Suprapubic skin (tissue), 4 donors: Measurements from ENCODE around the gene FBXW12. TPM values are rescaled to one million over a fixed set of nuclear protein-coding genes. Genes with fewer than 3 reads are reported as not detected.

Experiments used
- DNase-seq, 2 donors: peaks; one replicate each; pipeline ENCODE4 v3.0.0-alpha.2; 2019; ENCODE audit warnings: low spot score in 2 of 2
- H3K27ac ChIP-seq: fragments of 200-600 bp; sonication (generic); one replicate; pipeline ENCODE4 v1.5.1; 2019
- H3K27me3 ChIP-seq: fragments of 200-600 bp; sonication (generic); one replicate; pipeline ENCODE4 v1.5.1; 2019
- H3K36me3 ChIP-seq: fragments of 200-600 bp; sonication (generic); one replicate; pipeline ENCODE4 v1.5.1; 2019
- H3K4me1 ChIP-seq: fragments of 200-600 bp; sonication (generic); one replicate; pipeline ENCODE4 v1.5.1; 2019
- H3K4me3 ChIP-seq: fragments of 200-600 bp; sonication (generic); one replicate; pipeline ENCODE4 v1.5.1; 2019; ENCODE audit warnings: mild to moderate bottlenecking
- H3K9me3 ChIP-seq: fragments of 200-600 bp; sonication (generic); one replicate; pipeline ENCODE4 v1.5.1; 2019
- EP300 ChIP-seq: sonication (generic); formaldehyde crosslinking; IDR thresholded peaks from one replicate; pipeline ENCODE4 v1.6.1; 2017; ENCODE audit warnings: antibody characterized with exemption
- POLR2A ChIP-seq, 2 donors: fragments of 450-650 bp; IDR thresholded peaks; one replicate each; pipeline ENCODE4 v1.6.1; 2017; ENCODE audit warnings: antibody characterized with exemption in 2 of 2, mild to moderate bottlenecking in 2 of 2, moderate library complexity in 2 of 2
- POLR2AphosphoS5 ChIP-seq, 3 donors: sonication (generic); formaldehyde crosslinking; IDR thresholded peaks; one replicate each; pipeline ENCODE4 v1.6.1; 2017; ENCODE audit warnings: antibody characterized with exemption in 3 of 3
- WGBS: methylation state at CpG from one replicate; pipeline ENCODE4 v1.1.5; 2018; 5-methylcytosine and 5-hydroxymethylcytosine counted together
- total RNA-seq, 4 donors: library from RNA; depleted of rRNA; stranded (reverse); fragments of >200 nt; gene quantifications; one replicate each; pipeline ENCODE4 v1.1.0, GENCODE V29; 2016
- TF ChIP-seq, protein P1 (sequence below), 2 donors: fragments of 200-600 bp in 1 of 2; fragments of 450-650 bp in 1 of 2; sonication (generic) in 1 of 2; IDR thresholded peaks; one replicate each; pipeline ENCODE4 v1.5.1; 2016 to 2019; ENCODE audit warnings: antibody characterized with exemption in 2 of 2, mild to moderate bottlenecking in 1 of 2, moderate library complexity in 1 of 2

The FBXW12 gene
- total RNA-seq, 4 donors from 2014 or later: not detected

DNA sequence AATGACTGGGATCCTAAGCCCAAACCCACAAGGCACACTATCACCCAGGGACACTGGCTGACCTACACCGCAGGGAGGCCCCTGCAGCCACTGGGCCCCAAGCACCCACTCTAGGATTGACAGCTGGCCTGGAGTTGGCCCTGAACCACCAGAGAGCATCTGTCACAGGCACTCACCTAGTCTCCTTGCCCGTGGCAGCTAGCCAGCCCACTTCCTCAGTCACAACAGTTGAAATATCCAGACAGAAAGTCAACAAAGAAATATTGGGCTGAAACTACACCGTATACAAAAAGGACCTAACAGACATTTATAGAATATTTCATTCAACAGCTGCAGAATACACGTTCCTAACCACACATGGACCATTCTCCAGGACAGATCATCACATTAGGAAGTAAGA is 33.4 kb upstream of the FBXW12 start:
- Histone ChIP-seq H3K4me3 (no peak overlapping the region), H3K27ac (no peak overlapping the region), H3K9me3 (no peaks in the 10 kb centered on the region), H3K27me3 (no peaks in the 10 kb centered on the region), H3K36me3 (no peaks in the 10 kb centered on the region), H3K4me1 (no peaks in the 10 kb centered on the region)
- TF ChIP-seq POLR2A (IDR thresholded peaks at IDR 0.05) (no peak), POLR2AphosphoS5 (IDR thresholded peaks at IDR 0.05) (no peak), EP300 (no peak)
- TF ChIP-seq, protein P1, sequence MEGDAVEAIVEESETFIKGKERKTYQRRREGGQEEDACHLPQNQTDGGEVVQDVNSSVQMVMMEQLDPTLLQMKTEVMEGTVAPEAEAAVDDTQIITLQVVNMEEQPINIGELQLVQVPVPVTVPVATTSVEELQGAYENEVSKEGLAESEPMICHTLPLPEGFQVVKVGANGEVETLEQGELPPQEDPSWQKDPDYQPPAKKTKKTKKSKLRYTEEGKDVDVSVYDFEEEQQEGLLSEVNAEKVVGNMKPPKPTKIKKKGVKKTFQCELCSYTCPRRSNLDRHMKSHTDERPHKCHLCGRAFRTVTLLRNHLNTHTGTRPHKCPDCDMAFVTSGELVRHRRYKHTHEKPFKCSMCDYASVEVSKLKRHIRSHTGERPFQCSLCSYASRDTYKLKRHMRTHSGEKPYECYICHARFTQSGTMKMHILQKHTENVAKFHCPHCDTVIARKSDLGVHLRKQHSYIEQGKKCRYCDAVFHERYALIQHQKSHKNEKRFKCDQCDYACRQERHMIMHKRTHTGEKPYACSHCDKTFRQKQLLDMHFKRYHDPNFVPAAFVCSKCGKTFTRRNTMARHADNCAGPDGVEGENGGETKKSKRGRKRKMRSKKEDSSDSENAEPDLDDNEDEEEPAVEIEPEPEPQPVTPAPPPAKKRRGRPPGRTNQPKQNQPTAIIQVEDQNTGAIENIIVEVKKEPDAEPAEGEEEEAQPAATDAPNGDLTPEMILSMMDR (IDR thresholded peaks at IDR 0.05): no peak
- no peak for DNase-seq
- 75% methylated on average over 4 of the region's 4 CpGs for WGBS

DNA sequence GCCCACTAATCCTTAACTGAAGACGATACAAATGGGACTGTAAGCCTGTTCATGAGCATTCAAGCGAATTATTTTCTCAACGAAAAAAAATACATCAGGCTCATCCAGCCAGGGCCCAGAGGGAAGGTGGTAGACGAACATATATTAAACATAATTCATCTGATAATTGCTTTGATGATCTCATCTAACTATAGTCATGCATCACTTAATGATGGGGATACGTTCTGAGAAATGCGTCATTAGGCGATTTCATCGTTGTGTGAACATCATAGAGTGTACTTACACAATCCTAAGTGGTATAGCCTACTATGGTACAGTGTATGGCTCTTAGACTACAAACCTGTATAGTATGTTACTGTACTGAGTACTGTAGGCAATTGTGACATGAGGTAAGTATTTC is 28.6 kb upstream of the FBXW12 start:
- TF ChIP-seq EP300: no peak
- no peak overlapping the region for H3K4me3 ChIP-seq
- no peaks in the 10 kb centered on the region for H3K4me1 ChIP-seq
- no peak overlapping the region for H3K27ac ChIP-seq
- H3K9me3 ChIP-seq: no peaks in the 10 kb centered on the region
- DNase-seq: no peak
- no peaks in the 10 kb centered on the region for H3K27me3 ChIP-seq
- no peaks in the 10 kb centered on the region for H3K36me3 ChIP-seq
- 89% methylated on average over 8 of the region's 8 CpGs for WGBS

DNA sequence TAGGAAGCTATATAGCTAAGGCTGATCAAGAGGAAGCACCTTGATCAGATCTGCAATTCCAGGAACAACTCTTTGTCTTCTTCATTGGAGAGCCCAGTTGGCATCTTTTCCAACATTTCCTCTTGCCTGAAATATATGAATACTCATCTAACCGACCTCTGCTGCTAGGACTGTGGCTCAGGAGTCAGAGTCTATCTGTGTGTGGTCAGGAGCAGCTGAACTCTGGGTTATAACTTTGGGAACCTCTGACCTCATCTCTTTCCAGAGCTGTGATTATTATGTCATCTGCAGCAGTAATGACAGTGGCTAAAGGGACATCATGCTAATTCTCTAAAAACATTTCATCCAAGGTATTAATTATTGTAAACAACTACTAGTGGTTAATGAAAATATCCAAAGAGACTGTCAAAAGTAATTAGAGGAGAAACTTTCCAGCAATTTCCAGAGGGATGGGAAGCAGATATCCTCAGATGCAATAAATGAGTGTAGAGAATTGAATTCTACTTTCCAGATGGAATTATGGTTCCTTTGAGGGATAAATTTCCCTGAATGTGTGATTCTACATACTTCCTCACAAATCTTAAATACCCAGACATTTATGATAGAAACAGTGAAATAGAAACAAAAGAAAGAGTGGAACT is 27.0 kb upstream of the FBXW12 start:
- TF ChIP-seq POLR2A (IDR thresholded peaks at IDR 0.05) (no peak), POLR2AphosphoS5 (IDR thresholded peaks at IDR 0.05) (no peak), EP300 (no peak)
- TF ChIP-seq, protein P1 (IDR thresholded peaks at IDR 0.05): no peak
- Histone ChIP-seq H3K9me3 (no peaks in the 10 kb centered on the region), H3K27me3 (no peaks in the 10 kb centered on the region), H3K4me1 (no peaks in the 10 kb centered on the region), H3K36me3 (no peaks in the 10 kb centered on the region), H3K4me3 (no peak overlapping the region), H3K27ac (no peak overlapping the region)
- WGBS: 39% methylated on average over 1 of the region's 1 CpG
- no peak for DNase-seq

DNA sequence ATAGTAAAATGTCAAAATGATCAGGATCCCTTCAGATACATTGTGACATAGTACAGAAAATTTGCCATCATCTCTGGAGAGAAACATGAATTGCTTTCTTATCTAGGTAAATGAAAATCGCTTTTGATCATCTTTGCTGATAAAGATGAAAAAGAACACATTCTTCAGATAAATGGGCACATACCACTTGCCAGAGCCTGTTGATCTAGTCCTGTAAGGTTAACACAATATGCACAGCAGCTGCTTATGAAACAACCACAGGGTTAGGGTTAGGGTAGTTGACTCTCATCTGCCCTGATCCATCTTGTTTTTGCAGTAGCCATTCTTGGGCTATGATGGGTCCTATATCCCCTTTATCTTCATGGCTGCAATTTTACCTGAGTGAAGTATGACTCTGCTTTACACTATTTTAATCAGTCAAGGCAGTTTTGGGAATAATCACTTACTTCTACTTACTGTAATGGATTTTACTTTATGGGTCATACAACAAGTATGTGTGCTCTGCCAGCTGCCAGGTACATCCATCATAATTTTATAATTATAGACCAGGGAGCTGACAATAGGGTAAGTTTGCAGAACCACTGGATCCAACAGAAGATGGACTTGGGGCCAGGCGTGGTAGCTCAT is 26.0 kb upstream of the FBXW12 start:
- Histone ChIP-seq H3K9me3 (no peaks in the 10 kb centered on the region), H3K27me3 (no peaks in the 10 kb centered on the region), H3K27ac (no peak overlapping the region), H3K4me3 (no peak overlapping the region), H3K36me3 (no peaks in the 10 kb centered on the region), H3K4me1 (no peaks in the 10 kb centered on the region)
- TF ChIP-seq POLR2AphosphoS5 (IDR thresholded peaks at IDR 0.05): no peak
- no peak for DNase-seq
- 56% methylated on average over 2 of the region's 2 CpGs for WGBS

DNA sequence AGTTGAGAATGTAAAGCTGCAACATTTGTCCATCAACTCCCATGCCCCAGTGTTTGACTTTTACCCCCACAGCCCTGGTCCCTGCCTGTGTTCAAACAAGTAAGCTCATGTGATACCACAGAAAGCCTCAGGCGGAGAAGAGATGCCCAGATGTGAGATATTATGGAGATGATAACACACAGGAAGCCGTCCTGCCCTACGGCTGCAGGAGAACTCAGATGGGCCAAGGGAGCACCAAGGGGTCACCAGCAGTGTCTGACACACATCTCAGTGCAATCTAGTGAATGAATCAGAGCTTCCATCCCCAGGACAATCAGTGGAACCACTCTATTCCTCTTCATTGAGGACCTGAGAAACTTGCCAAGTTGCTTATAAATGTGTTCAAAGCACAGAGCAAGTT is 24.5 kb upstream of the FBXW12 start:
- Histone ChIP-seq H3K27ac (no peak overlapping the region), H3K9me3 (no peaks in the 10 kb centered on the region), H3K4me1 (no peaks in the 10 kb centered on the region), H3K4me3 (no peak overlapping the region), H3K36me3 (no peaks in the 10 kb centered on the region), H3K27me3 (no peaks in the 10 kb centered on the region)
- 49% methylated on average over 3 of the region's 3 CpGs for whole genome bisulfite sequencing
- no peak for TF ChIP-seq POLR2AphosphoS5 (IDR thresholded peaks at IDR 0.05)
- TF ChIP-seq EP300: no peak
- no peak for TF ChIP-seq POLR2A (IDR thresholded peaks at IDR 0.05)
- TF ChIP-seq, protein P1 (IDR thresholded peaks at IDR 0.05): no peak
- no peak for DNase-seq

DNA sequence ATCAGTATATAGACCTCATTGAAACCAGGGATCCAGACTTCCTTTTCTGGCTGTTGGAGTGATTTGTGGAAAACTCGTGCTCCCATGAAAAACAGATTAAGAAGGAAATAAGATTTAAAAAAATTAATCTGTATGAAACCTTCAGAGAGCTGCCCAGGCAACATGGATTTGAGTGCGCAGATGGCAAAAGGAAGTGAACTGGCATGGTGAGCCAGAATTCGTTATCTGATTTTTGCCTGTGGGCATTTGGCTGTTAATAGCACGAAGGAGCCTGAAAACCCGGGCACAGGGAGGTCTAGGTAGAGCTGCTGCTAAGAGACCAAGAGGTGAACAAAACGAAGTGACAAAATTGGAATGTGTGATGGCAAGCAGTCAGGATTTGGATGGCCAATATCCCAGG is 19.5 kb upstream of the FBXW12 start:
- no peak for DNase-seq
- Histone ChIP-seq H3K27me3 (no peaks in the 10 kb centered on the region), H3K4me3 (no peak overlapping the region), H3K27ac (no peak overlapping the region), H3K9me3 (no peaks in the 10 kb centered on the region), H3K36me3 (no peaks in the 10 kb centered on the region), H3K4me1 (no peaks in the 10 kb centered on the region)
- 51% methylated on average over 6 of the region's 6 CpGs for WGBS
- TF ChIP-seq EP300: no peak
- TF ChIP-seq POLR2A (IDR thresholded peaks at IDR 0.05): no peak
- TF ChIP-seq POLR2AphosphoS5 (IDR thresholded peaks at IDR 0.05): no peak
- TF ChIP-seq, protein P1 (IDR thresholded peaks at IDR 0.05): no peak
